ENCODE results near the gene WNT3.
A peak's percentile ranks its signal among the peaks of the same experiment; 100 is the strongest.
"Not testable (repeated sequence)": the region's sequence is repeated elsewhere in the genome, so short reads cannot be mapped to it uniquely, and the experiment has no call there.

WNT3 gene, protein sequence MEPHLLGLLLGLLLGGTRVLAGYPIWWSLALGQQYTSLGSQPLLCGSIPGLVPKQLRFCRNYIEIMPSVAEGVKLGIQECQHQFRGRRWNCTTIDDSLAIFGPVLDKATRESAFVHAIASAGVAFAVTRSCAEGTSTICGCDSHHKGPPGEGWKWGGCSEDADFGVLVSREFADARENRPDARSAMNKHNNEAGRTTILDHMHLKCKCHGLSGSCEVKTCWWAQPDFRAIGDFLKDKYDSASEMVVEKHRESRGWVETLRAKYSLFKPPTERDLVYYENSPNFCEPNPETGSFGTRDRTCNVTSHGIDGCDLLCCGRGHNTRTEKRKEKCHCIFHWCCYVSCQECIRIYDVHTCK

DNA sequence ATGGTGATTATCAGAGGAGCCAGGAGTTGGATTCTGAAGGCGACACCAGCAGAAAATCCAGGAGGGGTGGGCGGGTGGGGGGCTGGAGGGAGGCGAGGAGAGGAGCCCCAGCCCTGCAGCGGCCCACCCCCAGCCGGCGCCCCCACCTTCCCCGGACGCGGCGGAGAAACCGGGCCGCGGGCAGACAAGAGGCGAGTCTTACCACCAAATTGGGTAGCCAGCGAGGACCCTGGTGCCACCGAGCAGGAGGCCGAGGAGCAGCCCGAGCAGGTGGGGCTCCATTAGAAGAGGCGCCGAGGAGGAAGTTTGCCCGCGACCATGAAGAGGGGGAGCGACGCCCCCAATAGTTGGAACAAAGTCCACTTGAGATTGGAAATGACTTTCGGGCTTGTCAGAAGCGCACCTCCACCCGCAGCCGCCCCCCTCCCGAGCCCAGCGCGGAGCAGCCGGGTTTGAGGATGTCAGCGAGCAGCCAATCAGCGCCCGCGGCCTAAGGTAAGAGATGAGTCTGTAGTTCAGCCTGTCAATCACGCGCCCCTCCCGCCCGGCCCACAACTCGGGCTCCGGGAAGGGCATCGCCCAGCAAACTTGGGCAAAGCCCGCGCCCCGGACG lies at the start of gene WNT3:
TSS of gene WNT3 (minus strand) at position 377 of the 613 bp plus-strand sequence. CDS start at position 282, 95 bp downstream.
- FAIRE-seq (no peak), DNase-seq (ENCODE audit: insufficient read length, low spot score) (no peak)

DNA sequence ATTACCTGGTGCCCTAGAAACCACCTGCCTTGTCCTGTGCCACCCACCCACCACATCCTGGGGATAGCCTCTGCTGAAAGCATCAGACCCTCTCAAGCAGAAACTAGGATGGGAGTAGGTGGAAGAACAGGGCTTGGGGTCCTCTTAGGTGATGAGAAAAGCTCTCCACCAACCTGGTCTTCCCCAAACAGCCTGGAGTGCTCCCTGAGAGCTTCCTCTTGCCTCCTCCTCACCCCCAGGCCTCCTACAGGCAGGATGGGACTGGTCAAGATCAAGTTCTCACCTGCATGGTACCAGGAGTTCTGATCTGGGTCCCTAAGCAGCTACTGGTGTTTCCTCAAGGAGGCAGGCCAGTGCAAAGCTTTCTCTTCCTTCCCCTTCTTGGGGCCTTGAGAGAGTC lies 48.3 kb upstream of the WNT3 start:
- no peak for DNase-seq (ENCODE audit: insufficient read length, low spot score)
- FAIRE-seq, result no peak

DNA sequence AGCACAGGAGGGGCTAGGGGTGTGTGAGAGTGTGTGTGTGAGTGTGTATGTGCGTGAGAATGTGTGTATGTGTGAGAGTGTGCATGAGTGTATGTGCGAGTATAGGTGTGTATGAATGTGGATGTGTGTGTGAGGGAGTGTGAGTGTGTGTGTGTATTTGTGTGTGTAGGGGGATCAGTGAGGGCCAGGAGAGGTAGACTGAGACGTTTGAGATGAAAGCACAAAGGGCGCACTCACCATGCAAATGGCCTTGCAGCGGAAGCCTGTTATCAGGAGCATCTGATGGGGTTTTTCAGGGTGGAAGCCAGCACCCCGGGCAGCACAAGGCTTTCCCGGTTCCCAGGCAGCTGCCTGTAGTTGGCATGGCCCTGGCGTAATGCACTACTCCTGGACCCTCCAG lies 47.8 kb upstream of the WNT3 start:
- peak; percentile 98 for FAIRE-seq
- no peak for DNase-seq (ENCODE audit: insufficient read length, low spot score)

DNA sequence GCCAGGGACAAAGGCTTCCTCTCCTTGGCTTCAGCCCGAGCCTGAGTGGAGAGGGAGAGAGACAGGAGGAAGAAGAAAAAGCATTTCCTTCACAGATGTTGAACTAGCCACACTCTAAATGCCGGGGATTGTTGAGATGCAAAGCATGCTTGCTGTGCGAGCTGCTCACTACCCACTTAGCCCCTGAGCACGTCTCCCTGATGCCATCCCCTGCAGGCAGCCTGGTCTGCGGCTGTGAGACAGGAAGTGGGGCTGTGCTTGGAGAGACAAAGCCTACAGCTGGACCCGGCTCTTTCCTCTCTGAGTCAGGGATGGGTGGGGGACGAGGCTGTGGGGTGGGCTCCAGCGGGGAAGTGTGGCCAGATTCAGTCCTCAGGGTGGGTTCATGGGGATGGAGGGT lies 46.6 kb upstream of the WNT3 start:
- FAIRE-seq, result peak; percentile 87

DNA sequence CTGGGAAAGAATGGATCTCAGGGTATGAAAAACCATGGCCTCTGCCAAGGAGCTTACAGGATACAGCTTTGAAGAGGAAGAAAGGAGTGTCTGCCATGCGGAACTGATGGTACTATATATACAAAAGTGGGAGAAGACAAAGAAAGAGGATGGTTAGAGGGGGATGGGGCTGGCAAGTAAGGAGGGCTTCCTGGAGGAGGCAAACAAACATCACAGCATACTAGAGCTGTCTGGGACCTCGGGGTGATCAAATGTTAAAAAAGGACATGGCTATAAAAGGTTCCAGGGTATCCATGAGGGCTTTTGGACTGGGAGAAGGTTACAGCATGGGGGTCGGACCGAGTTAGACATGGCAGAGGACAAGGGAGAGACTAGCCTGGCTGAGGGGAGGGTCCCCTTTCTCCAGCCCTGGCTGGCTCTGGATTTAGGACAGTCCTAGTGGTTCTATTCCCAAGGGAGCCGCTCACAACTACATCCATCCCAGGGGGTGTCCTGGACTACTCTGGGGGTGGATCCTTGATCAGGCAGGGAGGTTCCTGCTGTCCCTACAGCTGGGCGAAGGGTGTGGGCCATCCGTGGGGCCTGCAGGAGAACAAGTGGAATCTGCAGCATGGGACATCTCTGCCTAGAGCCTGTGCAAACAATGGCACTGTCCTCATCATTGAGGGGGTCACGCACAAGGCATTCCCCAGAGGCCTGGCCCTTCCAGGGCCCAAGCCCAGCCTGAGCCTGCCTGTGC lies 45.1 kb upstream of the WNT3 start:
- no peak for DNase-seq (ENCODE audit: insufficient read length, low spot score)
- peak; percentile 36 for FAIRE-seq

More for the DNA sequence above, 46.6 kb upstream of the WNT3 start:
- DNase-seq (ENCODE audit: insufficient read length, low spot score), result peak; percentile 64

DNA sequence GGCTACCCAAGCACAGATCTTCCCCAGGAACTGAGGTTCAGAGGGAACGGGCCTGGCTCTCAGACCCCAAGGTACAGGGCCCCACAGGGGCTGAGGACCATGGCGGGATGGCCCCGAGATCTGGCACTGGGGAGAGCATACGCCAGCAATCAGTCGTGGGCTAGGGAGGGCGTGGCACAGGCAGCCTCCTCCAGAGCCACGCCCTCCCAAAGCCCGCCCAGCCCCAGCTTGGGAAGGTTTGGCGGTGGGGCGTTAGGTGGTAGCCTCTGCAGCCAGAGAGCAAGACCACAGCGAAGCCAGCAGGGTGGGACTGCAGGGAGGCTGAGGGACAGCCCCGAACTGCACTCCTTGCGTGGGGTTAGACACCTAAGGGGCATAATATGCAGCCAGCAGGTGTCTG lies 44.5 kb upstream of the WNT3 start:
- FAIRE-seq, result no peak

DNA sequence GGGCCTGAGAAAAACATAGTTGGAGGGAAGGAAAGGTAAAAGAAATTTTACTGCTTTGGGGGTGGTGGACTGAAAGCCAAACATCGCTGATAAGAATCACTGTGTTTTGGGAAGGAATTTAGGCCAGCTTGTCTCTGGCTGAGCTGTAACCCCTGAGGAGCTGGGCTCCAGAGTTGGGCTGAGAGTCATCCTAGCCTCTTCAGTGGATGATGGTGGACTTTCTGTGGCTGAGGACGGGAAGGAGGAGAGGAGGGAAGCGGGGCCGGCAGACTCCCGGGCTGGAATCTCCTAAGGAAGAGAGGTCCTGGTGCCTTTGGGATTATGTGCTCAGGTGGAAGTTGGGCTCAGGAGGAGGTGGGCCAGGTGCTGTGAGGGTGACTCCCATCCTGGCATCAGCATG lies 41.5 kb upstream of the WNT3 start:
- DNase-seq (ENCODE audit: insufficient read length, low spot score) (no peak), FAIRE-seq (no peak)

More for the DNA sequence above, 44.5 kb upstream of the WNT3 start:
- DNase-seq (ENCODE audit: insufficient read length, low spot score), result no peak

DNA sequence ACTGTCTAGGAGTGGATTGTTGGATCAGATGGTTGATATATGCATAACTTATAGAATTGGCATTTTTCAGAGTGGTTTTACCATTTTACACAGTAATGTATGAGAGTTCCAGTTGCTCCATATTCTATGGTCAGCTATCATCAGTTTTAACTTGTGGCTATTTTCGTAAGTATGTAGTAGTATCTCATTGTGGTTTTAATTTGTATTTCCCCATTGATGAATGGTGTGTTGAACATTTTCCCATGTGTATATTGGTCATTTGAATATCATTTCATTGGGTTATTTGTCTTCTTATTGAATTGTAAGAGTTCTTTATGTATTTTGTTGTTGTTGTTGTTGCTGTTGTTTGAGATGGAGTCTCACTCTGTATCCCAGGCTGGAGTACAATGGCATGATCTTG lies 39.1 kb upstream of the WNT3 start:
- DNase-seq (ENCODE audit: insufficient read length, low spot score) (no peak), FAIRE-seq (no peak)

DNA sequence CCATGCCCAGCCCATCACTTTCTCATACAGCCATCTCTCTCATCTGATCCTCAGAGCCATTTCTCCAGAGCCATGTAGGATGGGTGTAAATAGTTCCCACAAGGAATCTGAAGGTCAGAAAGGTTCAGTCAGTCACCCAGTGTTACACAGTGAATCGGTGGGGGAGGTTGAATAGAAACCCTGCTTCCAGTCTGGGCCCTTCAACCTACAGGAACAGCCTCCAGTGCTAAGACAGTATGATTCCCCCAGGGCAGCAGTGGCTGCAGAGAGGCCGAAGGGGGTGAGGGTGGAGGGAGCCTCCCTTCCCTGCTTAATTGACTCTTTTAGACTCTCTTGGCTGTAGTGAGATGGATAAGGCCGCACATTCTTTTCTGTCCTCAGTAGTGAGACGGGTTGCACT lies 36.5 kb upstream of the WNT3 start:
- DNase-seq (ENCODE audit: insufficient read length, low spot score), result no peak
- no peak for FAIRE-seq

DNA sequence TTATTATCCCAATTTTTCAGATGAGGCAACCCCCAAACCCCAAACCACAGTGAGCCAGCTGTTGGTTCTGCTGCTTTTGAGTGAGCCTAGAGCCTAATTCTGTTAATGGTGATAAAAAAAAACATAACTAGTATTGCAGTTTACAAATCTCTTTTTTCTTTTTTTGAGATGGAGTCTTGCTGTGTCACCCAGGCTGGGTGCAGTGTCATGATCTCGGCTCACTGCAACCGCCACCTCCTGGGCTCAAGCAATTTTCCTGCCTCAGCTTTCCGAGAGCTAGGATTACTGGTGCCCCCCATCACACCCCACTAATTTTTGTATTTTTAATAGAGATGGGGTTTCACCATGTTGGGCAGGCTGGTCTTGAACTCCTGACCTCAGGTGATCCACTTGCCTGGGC lies 36.0 kb upstream of the WNT3 start:
- no peak for FAIRE-seq
- no peak for DNase-seq (ENCODE audit: insufficient read length, low spot score)

DNA sequence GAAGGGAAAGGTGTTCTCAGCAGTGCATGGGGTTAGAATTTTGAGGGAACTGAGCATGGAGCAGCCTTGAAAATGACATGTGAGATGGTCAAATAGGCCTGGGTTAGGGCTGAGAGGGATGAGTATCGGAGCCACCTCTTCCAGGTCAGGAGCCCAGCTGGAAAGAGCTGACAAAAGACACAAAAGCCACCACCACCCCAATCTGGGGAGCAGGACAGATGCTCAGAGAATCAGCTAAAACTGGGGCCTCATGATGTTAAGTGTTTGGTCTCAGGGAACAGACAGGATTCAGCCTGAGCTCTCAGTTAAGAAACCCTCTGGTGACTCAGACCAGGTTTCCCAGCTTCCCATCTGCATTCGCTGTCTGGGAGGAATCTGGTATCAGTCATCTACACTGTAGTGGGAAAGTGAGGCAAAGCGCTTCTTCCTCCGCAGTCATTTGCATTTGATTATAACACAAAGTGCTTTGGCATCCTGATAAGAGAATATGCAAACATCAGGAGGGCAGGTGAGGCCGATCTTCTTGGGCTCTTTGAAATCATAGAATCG lies 35.5 kb upstream of the WNT3 start:
- DNase-seq (ENCODE audit: insufficient read length, low spot score), result no peak
- FAIRE-seq, result peak; percentile 13

DNA sequence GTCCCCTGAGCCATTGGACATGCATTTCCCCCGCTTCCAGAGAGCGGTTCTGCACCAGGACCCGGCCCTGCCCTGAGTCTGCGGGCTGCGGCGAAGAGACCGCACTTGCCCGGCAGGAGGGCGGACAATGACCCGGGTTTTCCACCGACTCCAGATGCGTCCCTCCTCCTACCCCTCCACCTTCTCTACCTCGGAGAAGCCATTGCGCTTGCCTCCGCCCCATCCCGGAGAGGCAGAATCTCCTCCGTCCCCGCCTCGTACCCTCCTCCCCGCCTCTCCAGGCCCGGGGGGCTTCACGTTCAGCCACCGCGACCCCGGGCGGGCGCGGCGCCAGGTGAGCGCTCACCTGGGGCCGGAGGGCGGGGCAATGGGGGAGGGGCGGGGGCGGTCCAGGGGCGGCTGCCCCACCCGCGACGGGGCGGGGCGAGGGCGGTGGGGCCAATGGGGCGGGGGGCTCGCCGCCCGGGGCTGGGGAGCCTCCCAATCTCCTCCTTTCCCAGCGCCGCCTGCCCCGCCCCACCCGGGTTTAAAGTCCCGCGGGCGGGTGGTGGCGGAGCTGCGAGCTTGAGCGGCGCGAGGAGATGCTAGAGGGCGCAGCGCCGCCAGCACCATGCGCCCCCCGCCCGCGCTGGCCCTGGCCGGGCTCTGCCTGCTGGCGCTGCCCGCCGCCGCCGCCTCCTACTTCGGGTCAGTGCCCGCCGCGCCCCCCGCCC lies 32.7 kb upstream of the WNT3 start, which contains the start of gene WNT9B:
TSS of gene WNT9B (plus strand) at position 555 of the 713 bp plus-strand sequence. CDS start at position 611, 56 bp downstream.
- DNase-seq (ENCODE audit: insufficient read length, low spot score), result peak; percentile 53
- FAIRE-seq, result peak; percentile 13

DNA sequence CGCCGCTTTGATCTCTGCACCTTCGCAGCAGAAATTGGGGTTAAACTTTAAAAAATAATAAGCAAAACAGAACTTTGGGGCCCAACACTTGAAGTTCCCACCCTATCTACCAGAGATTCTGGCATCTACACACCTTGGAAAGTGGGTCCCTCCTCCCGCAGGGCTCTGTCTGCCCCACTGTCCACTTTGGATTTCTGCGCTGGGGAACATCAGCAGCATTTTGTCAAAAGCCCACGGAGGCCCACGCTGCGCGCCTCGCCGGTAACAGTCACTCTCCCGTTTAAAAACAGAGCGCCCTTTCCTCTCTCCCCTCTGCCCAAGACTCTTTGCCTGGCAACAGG lies 32.2 kb upstream of the WNT3 start:
- FAIRE-seq, result no peak

DNA sequence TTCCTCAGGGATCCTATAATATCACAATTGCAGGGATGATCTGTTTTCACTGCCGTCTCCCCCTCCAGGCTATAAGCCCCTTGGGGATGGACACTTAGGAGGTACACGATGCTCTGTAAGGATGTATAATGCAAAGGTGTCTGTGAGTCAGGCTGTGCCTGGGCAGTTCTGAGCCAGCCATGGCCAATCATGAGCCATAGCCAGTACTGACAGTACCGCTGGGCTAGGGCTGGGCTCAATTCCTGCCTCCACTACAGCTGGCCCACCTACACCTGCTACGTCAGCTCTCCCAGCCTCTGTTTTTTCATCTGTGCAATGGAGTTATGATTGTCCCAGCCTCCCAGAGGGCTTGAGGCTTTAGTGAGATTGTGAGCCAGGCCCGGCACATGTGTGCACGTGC lies 30.0 kb upstream of the WNT3 start:
- no peak for DNase-seq (ENCODE audit: insufficient read length, low spot score)
- no peak for FAIRE-seq

More for the DNA sequence above, 32.2 kb upstream of the WNT3 start:
- DNase-seq (ENCODE audit: insufficient read length, low spot score), result no peak

DNA sequence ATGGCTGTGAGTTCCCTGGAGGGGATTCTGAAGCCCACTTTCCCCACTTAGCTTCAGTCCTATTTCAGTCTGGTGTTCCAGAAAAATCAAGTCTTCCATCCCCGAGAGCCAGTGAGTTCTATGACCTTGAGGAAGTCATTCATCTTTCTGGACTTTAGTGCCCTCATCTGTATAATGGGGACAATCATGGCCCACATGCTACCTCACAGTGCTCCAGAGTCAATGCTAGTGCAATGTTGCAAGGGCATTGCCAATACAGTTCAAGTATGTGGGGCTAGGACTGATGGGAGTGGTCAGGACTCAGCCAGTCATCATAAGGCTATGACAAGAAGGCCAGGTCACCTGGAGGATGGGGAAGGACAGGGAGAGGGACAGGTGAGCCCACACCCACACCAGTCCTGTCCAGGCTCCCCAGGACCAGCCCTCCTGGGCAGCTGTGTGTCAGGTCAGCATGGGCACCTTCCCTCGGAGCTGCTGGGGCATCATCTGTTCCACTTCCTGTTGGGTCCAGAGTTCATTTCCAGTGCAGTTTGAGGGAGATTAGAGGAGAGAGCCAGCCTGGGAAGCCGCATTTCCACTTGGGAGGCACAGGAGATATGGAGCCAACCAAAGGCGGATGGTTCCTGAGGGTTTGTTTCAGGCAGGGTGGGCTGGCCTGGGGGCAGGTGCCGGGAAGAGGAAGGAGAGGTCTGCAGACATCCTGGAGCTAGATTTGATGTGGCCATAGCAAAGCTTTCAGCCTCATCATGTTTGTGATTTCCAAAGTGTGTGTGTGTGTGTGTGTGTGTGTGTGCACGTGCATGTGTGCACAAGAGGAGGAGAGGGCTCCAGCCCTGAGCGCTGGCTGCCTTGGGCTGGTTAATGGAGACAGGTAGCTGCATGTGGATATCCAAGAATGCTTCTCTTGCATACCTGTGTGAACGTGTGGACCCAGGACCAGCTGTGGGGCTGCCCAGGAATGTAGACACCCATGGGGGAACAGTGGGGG lies 29.0 kb upstream of the WNT3 start:
- FAIRE-seq (peak; percentile 80), DNase-seq (ENCODE audit: insufficient read length, low spot score) (no peak)

DNA sequence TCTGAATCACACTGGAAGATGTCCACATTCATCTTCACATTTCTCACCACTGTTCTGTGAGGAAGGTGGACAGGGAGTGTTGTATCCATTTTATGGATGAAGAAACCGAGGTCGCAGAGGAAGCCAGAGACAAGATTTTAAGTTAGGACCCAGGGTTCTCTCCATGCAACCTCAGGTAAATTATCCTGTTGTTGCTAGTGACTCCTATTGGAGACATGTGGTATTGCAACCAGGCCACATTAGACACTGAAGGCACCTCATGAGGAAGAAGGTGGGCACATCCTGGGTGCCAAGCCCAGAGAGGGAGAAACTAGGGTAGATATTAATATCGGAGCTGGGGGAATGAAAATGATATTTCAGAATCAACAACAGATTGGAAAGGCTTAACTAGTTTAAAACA lies 24.3 kb upstream of the WNT3 start:
- no peak for DNase-seq (ENCODE audit: insufficient read length, low spot score)
- FAIRE-seq, result peak; percentile 42

DNA sequence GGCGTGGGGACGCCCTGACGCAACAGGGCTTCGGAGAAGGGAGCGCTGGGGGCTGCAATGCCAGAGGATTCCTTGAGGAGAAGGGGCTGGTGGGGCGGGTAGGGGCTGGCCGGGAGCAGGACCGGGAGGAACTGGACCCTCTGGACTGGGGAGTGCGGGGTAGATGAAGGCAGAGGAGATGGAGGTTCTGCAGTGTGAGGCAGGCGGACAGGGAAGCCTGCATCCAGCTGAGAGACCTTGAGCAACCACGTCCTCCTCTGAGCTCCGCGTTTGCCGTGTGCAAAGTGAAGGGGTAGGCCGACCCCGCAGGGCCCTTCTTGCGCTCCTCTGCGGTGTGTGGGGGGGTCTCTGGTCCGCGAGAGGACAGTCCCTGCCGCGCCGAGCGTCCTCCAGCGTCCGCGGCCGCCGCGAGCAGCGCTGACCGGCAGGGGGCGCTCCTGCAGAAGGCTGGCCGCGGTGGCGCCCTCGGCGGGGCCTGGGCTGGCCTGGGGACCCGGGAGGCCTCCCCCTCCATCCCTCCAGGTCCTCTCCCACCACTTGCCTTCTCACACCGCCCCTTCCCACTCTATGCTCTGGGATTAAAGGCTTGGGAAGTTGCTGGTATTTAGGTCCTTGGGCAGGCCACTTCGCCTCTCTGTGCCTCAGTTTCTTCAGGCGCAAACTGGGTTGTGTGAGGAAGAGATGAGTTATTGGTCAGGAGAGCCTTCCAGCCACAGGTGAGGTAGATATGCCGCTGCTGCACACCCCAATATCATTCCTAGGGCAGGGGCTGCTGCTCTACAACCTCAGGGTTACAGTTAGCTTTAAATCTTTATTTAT lies 23.3 kb upstream of the WNT3 start:
- FAIRE-seq (peak; percentile 71), DNase-seq (ENCODE audit: insufficient read length, low spot score) (peak; percentile 66)

DNA sequence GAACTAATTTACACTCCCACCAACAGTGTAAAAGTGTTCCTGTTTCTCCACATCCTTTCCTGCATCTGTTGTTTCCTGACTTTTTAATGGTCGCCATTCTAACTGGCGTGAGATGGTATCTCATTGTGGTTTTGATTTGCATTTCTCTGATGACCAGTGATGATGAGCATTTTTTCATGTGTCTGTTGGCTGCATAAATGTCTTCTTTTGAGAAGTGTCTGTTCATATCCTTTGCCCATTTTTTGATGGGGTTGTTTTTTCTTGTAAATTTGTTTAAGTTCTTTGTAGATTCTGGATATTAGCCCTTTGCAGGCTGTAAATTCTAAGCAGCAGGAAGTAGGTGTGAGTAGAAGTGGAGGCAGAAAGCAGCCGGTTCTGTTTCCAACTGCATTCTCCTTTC lies 22.1 kb upstream of the WNT3 start:
- FAIRE-seq, result not testable (repeated sequence)

DNA sequence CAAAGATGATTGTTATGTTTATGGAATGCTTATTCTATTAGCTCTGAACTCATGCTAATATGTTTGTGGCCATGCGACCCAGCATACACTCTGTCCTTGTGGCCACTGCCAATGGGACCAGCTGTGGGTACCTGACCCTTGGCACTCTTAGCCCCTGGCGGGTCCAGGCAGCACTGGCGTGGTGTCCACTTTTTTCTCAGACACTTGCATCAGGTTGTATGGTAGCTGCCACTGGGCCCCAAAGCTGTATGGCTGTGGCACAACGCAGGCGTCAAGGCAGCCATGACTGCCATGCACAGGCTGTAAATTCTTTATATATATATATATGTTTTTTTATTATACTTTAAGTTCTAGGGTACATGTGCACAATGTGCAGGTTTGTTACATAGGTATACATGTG lies 20.7 kb upstream of the WNT3 start:
- DNase-seq (ENCODE audit: insufficient read length, low spot score), result no peak
- no peak for FAIRE-seq

More for the DNA sequence above, 22.1 kb upstream of the WNT3 start:
- DNase-seq (ENCODE audit: insufficient read length, low spot score), result not testable (repeated sequence)

All from HTR-8/SVneo (cell line).